Adrenal gland (tissue), 5 donors: ENCODE results near the gene SDK1.

Source experiments
- POLR2A ChIP-seq, 2 donors: fragments of 450-650 bp; IDR thresholded peaks; one replicate each; pipeline ENCODE4 v1.6.1; 2017; ENCODE audit warnings: antibody characterized with exemption in 2 of 2, mild to moderate bottlenecking in 2 of 2, moderate library complexity in 1 of 2
- TF ChIP-seq, protein P1 (sequence below), 6 experiments: fragments of 450-650 bp in 4 of 6; fragments of 200-600 bp in 2 of 6; sonication (generic) in 1 of 6; IDR thresholded peaks; 1 replicate in 5 of 6; 2 replicates in 1 of 6; pipeline versions ENCODE4 v1.5.1 to v1.8.0; 2016 to 2021; ENCODE audit warnings: antibody characterized with exemption in 6 of 6, mild to moderate bottlenecking in 2 of 6, moderate library complexity in 1 of 6
- donor health status: DM: no; HTN: no; CAD: no.

DNA sequence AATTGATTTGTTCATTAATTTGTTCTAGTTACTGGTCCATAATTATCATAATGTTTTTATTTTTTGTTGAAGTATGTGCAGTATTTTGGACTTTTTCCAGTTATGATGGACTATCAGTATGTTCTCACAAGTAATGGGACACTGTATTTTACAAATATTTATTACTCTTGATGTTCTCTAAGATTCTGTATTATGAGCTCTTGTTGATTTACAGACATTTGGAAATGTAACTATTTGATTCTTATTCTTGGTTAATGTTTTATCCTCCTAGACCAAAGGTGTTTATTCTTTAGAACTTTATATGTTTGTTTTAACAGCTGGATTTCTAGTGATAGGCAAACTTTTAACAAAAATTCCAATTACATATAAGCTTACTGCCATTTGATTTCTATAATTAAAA, 200.6 kb downstream of the SDK1 start:
- TF ChIP-seq, protein P1, sequence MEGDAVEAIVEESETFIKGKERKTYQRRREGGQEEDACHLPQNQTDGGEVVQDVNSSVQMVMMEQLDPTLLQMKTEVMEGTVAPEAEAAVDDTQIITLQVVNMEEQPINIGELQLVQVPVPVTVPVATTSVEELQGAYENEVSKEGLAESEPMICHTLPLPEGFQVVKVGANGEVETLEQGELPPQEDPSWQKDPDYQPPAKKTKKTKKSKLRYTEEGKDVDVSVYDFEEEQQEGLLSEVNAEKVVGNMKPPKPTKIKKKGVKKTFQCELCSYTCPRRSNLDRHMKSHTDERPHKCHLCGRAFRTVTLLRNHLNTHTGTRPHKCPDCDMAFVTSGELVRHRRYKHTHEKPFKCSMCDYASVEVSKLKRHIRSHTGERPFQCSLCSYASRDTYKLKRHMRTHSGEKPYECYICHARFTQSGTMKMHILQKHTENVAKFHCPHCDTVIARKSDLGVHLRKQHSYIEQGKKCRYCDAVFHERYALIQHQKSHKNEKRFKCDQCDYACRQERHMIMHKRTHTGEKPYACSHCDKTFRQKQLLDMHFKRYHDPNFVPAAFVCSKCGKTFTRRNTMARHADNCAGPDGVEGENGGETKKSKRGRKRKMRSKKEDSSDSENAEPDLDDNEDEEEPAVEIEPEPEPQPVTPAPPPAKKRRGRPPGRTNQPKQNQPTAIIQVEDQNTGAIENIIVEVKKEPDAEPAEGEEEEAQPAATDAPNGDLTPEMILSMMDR (IDR thresholded peaks at IDR 0.05) = no peak
- no peak for TF ChIP-seq POLR2A (IDR thresholded peaks at IDR 0.05)
